SK-N-MC (cell line): ENCODE results near the gene RSPO1.

ENCODE experiments used
- EZH2 ChIP-seq: fragments of 200-600 bp; sonication (generic); IDR thresholded peaks from one replicate; pipeline ENCODE4 v1.6.1; 2017; ENCODE audit warnings: antibody characterized with exemption
- POLR2AphosphoS5 ChIP-seq: IDR thresholded peaks from 2 replicates; pipeline ENCODE4 v1.6.1; 2012; ENCODE audit warnings: mild to moderate bottlenecking, low read depth, low read length, borderline replicate concordance

- TF ChIP-seq POLR2AphosphoS5 (no peak), EZH2 (no peak)
Measured at GRCh38 chr1:37641059-37641458, 6.4 kb upstream of the RSPO1 start.
